HL-60 (cell line): ENCODE measurements around the gene NRAS.

ENCODE experiments used
- CTCF ChIP-seq: IDR thresholded peaks from one replicate; pipeline ENCODE4 v1.5.1; 2011; ENCODE audit warnings: low read length, control low read depth, inconsistent platforms; ENCODE audit not compliant: insufficient read depth
- REST ChIP-seq: IDR thresholded peaks from 2 replicates; pipeline ENCODE4 v1.6.1; 2012; ENCODE audit warnings: low read depth; ENCODE audit not compliant: insufficient replicate concordance

- no peak for TF ChIP-seq CTCF
- TF ChIP-seq REST: no peak
Measured at GRCh38 chr1:114696810-114697209, 19.8 kb downstream of the NRAS start.
